Measurements from ENCODE around the gene YBX3.

The YBX3 gene

GRCh38 chr12:10715491-10715890 is 7.6 kb downstream of the YBX3 start:
- no peak overlapping the region for H2AFZ ChIP-seq (ENCODE audit: low read length)
- H3K27me3 ChIP-seq (replicated peaks; ENCODE audit: insufficient read depth, low read length): no peaks in the 10 kb centered on the region
- no peaks in the 10 kb centered on the region for H3K9me3 ChIP-seq (replicated peaks; ENCODE audit: insufficient read depth, low read length)
- H3K9me2 ChIP-seq (replicated peaks; ENCODE audit: insufficient read depth, low read length): no peaks in the 10 kb centered on the region
- H3K4me2 ChIP-seq (ENCODE audit: low read depth, low read length): no peak overlapping the region
- no peak overlapping the region for H3K4me3 ChIP-seq (ENCODE audit: low read length)
- H3F3A ChIP-seq (ENCODE audit: insufficient read depth, low read length): no peaks in the 10 kb centered on the region
- no peak for DNase-seq
- TF ChIP-seq EZH2 (optimal IDR thresholded peaks at IDR 0.05; ENCODE audit: low read depth, low read length): no peak
- no peak for TF ChIP-seq CTCF (IDR thresholded peaks at IDR 0.05; ENCODE audit: low read length)
- TF ChIP-seq EZH2phosphoT487 (IDR thresholded peaks at IDR 0.05; ENCODE audit: low read length): no peak
- no peak overlapping the region for H3K9ac ChIP-seq (ENCODE audit: low read length)
- peaks cover 53% of the 10 kb centered on the region for H3K79me2 ChIP-seq (ENCODE audit: low read length)
- no peak overlapping the region for H3K27ac ChIP-seq (ENCODE audit: low read length)
- 0 out of 2 replicates have a peak, but pooled peaks cover 5% of the 10 kb centered on the region for H4K20me1 ChIP-seq (ENCODE audit: insufficient read depth, low read length)
- peaks cover 8% of the 10 kb centered on the region for H3K4me1 ChIP-seq (ENCODE audit: low read length)
- H3K36me3 ChIP-seq (replicated peaks; ENCODE audit: insufficient read depth, low read length): peaks cover 10% of the 10 kb centered on the region

- Histone ChIP-seq H3F3A (ENCODE audit: insufficient read depth, low read length) (no peaks in the 10 kb centered on the region), H4K20me1 (ENCODE audit: insufficient read depth, low read length) (no peaks in the 10 kb centered on the region), H3K9ac (ENCODE audit: low read length) (no peak overlapping the region), H3K27ac (ENCODE audit: low read length) (no peak overlapping the region), H3K27me3 (replicated peaks; ENCODE audit: insufficient read depth, low read length) (no peaks in the 10 kb centered on the region), H3K4me1 (ENCODE audit: low read length) (no peaks in the 10 kb centered on the region), H3K36me3 (replicated peaks; ENCODE audit: insufficient read depth, low read length) (peaks cover 10% of the 10 kb centered on the region), H3K79me2 (ENCODE audit: low read length) (peaks cover 14% of the 10 kb centered on the region), H3K4me2 (ENCODE audit: low read depth, low read length) (no peak overlapping the region), H3K4me3 (ENCODE audit: low read length) (no peak overlapping the region), H2AFZ (ENCODE audit: low read length) (no peak overlapping the region), H3K9me2 (replicated peaks; ENCODE audit: insufficient read depth, low read length) (no peaks in the 10 kb centered on the region), H3K9me3 (replicated peaks; ENCODE audit: insufficient read depth, low read length) (no peaks in the 10 kb centered on the region)
- DNase-seq: no peak
- TF ChIP-seq EZH2 (optimal IDR thresholded peaks at IDR 0.05; ENCODE audit: low read depth, low read length) (no peak), CTCF (IDR thresholded peaks at IDR 0.05; ENCODE audit: low read length) (no peak), EZH2phosphoT487 (IDR thresholded peaks at IDR 0.05; ENCODE audit: low read length) (no peak)
Observed at GRCh38 chr12:10709808-10710207, 13.3 kb downstream of the YBX3 start.

- peaks cover 14% of the 10 kb centered on the region for H3K79me2 ChIP-seq (ENCODE audit: low read length)
- H4K20me1 ChIP-seq (ENCODE audit: insufficient read depth, low read length): no peaks in the 10 kb centered on the region
- H3K9me2 ChIP-seq (replicated peaks; ENCODE audit: insufficient read depth, low read length): no peaks in the 10 kb centered on the region
- no peaks in the 10 kb centered on the region for H3F3A ChIP-seq (ENCODE audit: insufficient read depth, low read length)
- H3K4me2 ChIP-seq (ENCODE audit: low read depth, low read length): no peak overlapping the region
- no peak for DNase-seq
- no peaks in the 10 kb centered on the region for H3K4me1 ChIP-seq (ENCODE audit: low read length)
- H3K9ac ChIP-seq (ENCODE audit: low read length): no peak overlapping the region
- H3K36me3 ChIP-seq (replicated peaks; ENCODE audit: insufficient read depth, low read length): peaks cover 10% of the 10 kb centered on the region
- H3K27me3 ChIP-seq (replicated peaks; ENCODE audit: insufficient read depth, low read length): no peaks in the 10 kb centered on the region
- H3K4me3 ChIP-seq (ENCODE audit: low read length): no peak overlapping the region
- no peak overlapping the region for H2AFZ ChIP-seq (ENCODE audit: low read length)
- TF ChIP-seq EZH2phosphoT487 (IDR thresholded peaks at IDR 0.05; ENCODE audit: low read length) (no peak), CTCF (IDR thresholded peaks at IDR 0.05; ENCODE audit: low read length) (no peak), EZH2 (optimal IDR thresholded peaks at IDR 0.05; ENCODE audit: low read depth, low read length) (no peak)
- no peaks in the 10 kb centered on the region for H3K9me3 ChIP-seq (replicated peaks; ENCODE audit: insufficient read depth, low read length)
- no peak overlapping the region for H3K27ac ChIP-seq (ENCODE audit: low read length)
Observed at GRCh38 chr12:10708862-10709261, 14.3 kb downstream of the YBX3 start.
